HEK293 (cell line): ENCODE data around the gene ABCB4.

ENCODE experiments used
- CTCF ChIA-PET: fragments of 350-600 bp; formaldehyde crosslinking; extraction: SDS; loops from one replicate; lab custom pipeline; 2021; ENCODE audit warnings: antibody characterized with exemption; lab: Yijun Ruan, JAX
- POLR2A ChIA-PET: fragments of 300-600 bp; formaldehyde crosslinking; extraction: SDS; loops from one replicate; lab custom pipeline; 2020; ENCODE audit warnings: antibody characterized with exemption, inconsistent platforms; lab: Yijun Ruan, JAX
- H3K27ac ChIP-seq: fragments of 200-500 bp; sonication (Bioruptor generic); 2 replicates; pipeline ENCODE4 v1.5.1; 2014; ENCODE audit warnings: low read depth, low read length, control low read depth, inconsistent platforms; ENCODE audit errors: extremely low read depth
- H3K36me3 ChIP-seq, 2 experiments: fragments of 200-500 bp in 1 of 2; sonication (Bioruptor generic) in 1 of 2; 1 replicate in 1 of 2; 2 replicates in 1 of 2; pipeline ENCODE4 v1.5.1; 2014 to 2017; ENCODE audit warnings: inconsistent platforms in 2 of 2, low read length in 2 of 2; ENCODE audit not compliant: control insufficient read depth in 2 of 2, insufficient read depth in 1 of 2
- H3K4me1 ChIP-seq: fragments of 200-500 bp; sonication (Bioruptor generic); 2 replicates; pipeline ENCODE4 v1.5.1; 2014; ENCODE audit warnings: mild to moderate bottlenecking, low read length, inconsistent platforms; ENCODE audit not compliant: control insufficient read depth, insufficient read depth
- H3K4me3 ChIP-seq: 2 replicates; pipeline ENCODE4 v1.5.1; 2011; ENCODE audit warnings: low read depth, mild to moderate bottlenecking, control low read depth, low read length, moderate library complexity
- H3K9me3 ChIP-seq: fragments of 200-500 bp; sonication (Bioruptor generic); 2 replicates; pipeline ENCODE4 v1.5.1; 2014; ENCODE audit warnings: low read depth, low read length, inconsistent platforms; ENCODE audit not compliant: control insufficient read depth, insufficient read depth
- KLF7 ChIP-seq: fragments of 450-650 bp; formaldehyde crosslinking; IDR thresholded peaks from 2 replicates; pipeline ENCODE4 v1.5.1; 2016; ENCODE audit warnings: missing biosample characterization, missing genetic modification characterization, borderline replicate concordance
- MYNN ChIP-seq: fragments of 450-650 bp; formaldehyde crosslinking; IDR thresholded peaks from 2 replicates; pipeline ENCODE4 v1.5.1; 2016; ENCODE audit warnings: missing biosample characterization, missing genetic modification characterization, borderline replicate concordance
- PBX3 ChIP-seq: sonication (generic); formaldehyde crosslinking; IDR thresholded peaks from 2 replicates; pipeline ENCODE4 v1.8.1; 2022; ENCODE audit warnings: mild to moderate bottlenecking, moderate library complexity, missing genetic modification reagents
- SCRT1 ChIP-seq: fragments of 450-650 bp; formaldehyde crosslinking; IDR thresholded peaks from 2 replicates; pipeline ENCODE4 v1.5.1; 2016; ENCODE audit warnings: missing biosample characterization, missing genetic modification characterization, borderline replicate concordance
- SETDB1 ChIP-seq: IDR thresholded peaks from one replicate; pipeline ENCODE4 v1.6.1; 2017; ENCODE audit warnings: mild to moderate bottlenecking, low read length, moderate library complexity, mixed read lengths; ENCODE audit not compliant: insufficient read length
- ZBTB6 ChIP-seq: fragments of 450-650 bp; formaldehyde crosslinking; IDR thresholded peaks from 2 replicates; pipeline ENCODE4 v1.5.1; 2017; ENCODE audit warnings: missing biosample characterization, missing genetic modification characterization
- ZFHX2 ChIP-seq: fragments of 450-650 bp; formaldehyde crosslinking; conservative IDR thresholded peaks from 2 replicates; pipeline ENCODE4 v1.5.1; 2016; ENCODE audit warnings: missing biosample characterization, missing genetic modification characterization
- ZNF23 ChIP-seq: fragments of 450-650 bp; formaldehyde crosslinking; IDR thresholded peaks from 2 replicates; pipeline ENCODE4 v1.5.1; 2016; ENCODE audit warnings: missing biosample characterization, missing genetic modification characterization, borderline replicate concordance
- ZNF366 ChIP-seq: fragments of 450-650 bp; formaldehyde crosslinking; conservative IDR thresholded peaks from 2 replicates; pipeline ENCODE4 v1.5.1; 2016; ENCODE audit warnings: missing biosample characterization, missing genetic modification characterization
- ZNF394 ChIP-seq: fragments of 450-650 bp; formaldehyde crosslinking; IDR thresholded peaks from 2 replicates; pipeline ENCODE4 v1.5.1; 2016; ENCODE audit warnings: missing biosample characterization, missing genetic modification characterization, mild to moderate bottlenecking, moderate library complexity, borderline replicate concordance
- ZNF654 ChIP-seq: fragments of 450-650 bp; formaldehyde crosslinking; IDR thresholded peaks from 2 replicates; pipeline ENCODE4 v1.5.1; 2016; ENCODE audit warnings: low read depth, missing biosample characterization, missing genetic modification characterization
- ZNF664 ChIP-seq: fragments of 450-650 bp; formaldehyde crosslinking; IDR thresholded peaks from 2 replicates; pipeline ENCODE4 v1.5.1; 2016; ENCODE audit warnings: missing biosample characterization, missing genetic modification characterization
- TF ChIP-seq, protein P1 (sequence below): fragments of 450-650 bp; formaldehyde crosslinking; IDR thresholded peaks from 2 replicates; pipeline ENCODE4 v1.5.1; 2016; ENCODE audit warnings: missing biosample characterization, missing genetic modification characterization, borderline replicate concordance
- TF ChIP-seq, protein P2 (sequence below): fragments of 450-650 bp; formaldehyde crosslinking; IDR thresholded peaks from 2 replicates; pipeline ENCODE4 v1.5.1; 2016; ENCODE audit warnings: missing biosample characterization, missing genetic modification characterization
- TF ChIP-seq, protein P3 (sequence below): fragments of 450-650 bp; formaldehyde crosslinking; IDR thresholded peaks from 2 replicates; pipeline ENCODE4 v1.5.1; 2016; ENCODE audit warnings: missing biosample characterization, missing genetic modification characterization

Gene ABCB4

GRCh38 chr7:87510411-87510875, 35.0 kb upstream of the ABCB4 start (continued):
- TF ChIP-seq, protein P1, sequence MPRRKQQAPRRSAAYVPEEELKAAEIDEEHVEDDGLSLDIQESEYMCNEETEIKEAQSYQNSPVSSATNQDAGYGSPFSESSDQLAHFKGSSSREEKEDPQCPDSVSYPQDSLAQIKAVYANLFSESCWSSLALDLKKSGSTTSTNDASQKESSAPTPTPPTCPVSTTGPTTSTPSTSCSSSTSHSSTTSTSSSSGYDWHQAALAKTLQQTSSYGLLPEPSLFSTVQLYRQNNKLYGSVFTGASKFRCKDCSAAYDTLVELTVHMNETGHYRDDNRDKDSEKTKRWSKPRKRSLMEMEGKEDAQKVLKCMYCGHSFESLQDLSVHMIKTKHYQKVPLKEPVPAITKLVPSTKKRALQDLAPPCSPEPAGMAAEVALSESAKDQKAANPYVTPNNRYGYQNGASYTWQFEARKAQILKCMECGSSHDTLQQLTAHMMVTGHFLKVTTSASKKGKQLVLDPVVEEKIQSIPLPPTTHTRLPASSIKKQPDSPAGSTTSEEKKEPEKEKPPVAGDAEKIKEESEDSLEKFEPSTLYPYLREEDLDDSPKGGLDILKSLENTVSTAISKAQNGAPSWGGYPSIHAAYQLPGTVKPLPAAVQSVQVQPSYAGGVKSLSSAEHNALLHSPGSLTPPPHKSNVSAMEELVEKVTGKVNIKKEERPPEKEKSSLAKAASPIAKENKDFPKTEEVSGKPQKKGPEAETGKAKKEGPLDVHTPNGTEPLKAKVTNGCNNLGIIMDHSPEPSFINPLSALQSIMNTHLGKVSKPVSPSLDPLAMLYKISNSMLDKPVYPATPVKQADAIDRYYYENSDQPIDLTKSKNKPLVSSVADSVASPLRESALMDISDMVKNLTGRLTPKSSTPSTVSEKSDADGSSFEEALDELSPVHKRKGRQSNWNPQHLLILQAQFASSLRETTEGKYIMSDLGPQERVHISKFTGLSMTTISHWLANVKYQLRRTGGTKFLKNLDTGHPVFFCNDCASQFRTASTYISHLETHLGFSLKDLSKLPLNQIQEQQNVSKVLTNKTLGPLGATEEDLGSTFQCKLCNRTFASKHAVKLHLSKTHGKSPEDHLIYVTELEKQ: no peak
- TF ChIP-seq, all 188 proteins: peak for 0

GRCh38 chr7:87507446-87507845, 32.0 kb upstream of the ABCB4 start:
- ChIA-PET POLR2A (no interaction called here), CTCF (interaction anchor here (0.6 to 1.2 kb wide), 6 partner anchors 13 to 379 kb away, joined by 3 to 6 read pairs (median 3); no protein-coding TSS in a partner anchor)
- Histone ChIP-seq H3K27ac (no peak overlapping the region), H3K4me3 (no peak overlapping the region), H3K36me3 (peaks cover 0 to 9% of the 10 kb centered on the region in 2 experiments; a peak in 1 of 3 replicates), H3K9me3 (no peaks in the 10 kb centered on the region), H3K4me1 (no peaks in the 10 kb centered on the region)
- TF ChIP-seq, protein P2, sequence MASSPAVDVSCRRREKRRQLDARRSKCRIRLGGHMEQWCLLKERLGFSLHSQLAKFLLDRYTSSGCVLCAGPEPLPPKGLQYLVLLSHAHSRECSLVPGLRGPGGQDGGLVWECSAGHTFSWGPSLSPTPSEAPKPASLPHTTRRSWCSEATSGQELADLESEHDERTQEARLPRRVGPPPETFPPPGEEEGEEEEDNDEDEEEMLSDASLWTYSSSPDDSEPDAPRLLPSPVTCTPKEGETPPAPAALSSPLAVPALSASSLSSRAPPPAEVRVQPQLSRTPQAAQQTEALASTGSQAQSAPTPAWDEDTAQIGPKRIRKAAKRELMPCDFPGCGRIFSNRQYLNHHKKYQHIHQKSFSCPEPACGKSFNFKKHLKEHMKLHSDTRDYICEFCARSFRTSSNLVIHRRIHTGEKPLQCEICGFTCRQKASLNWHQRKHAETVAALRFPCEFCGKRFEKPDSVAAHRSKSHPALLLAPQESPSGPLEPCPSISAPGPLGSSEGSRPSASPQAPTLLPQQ (tag by site-specific recombination): no peak
- TF ChIP-seq SETDB1 (no peak), PBX3 (no peak), ZNF23 (tag by site-specific recombination) (no peak), ZNF664 (tag by site-specific recombination) (no peak), ZNF394 (tag by site-specific recombination) (no peak), ZBTB6 (tag by site-specific recombination) (no peak), KLF7 (no peak), MYNN (tag by site-specific recombination) (no peak), ZNF654 (tag by site-specific recombination) (0 out of 2 replicates have a peak, but pooled peaks have one; percentile 7), ZFHX2 (tag by site-specific recombination) (no peak), ZNF366 (tag by site-specific recombination) (no peak), SCRT1 (tag by site-specific recombination) (no peak)
- TF ChIP-seq, protein P3, sequence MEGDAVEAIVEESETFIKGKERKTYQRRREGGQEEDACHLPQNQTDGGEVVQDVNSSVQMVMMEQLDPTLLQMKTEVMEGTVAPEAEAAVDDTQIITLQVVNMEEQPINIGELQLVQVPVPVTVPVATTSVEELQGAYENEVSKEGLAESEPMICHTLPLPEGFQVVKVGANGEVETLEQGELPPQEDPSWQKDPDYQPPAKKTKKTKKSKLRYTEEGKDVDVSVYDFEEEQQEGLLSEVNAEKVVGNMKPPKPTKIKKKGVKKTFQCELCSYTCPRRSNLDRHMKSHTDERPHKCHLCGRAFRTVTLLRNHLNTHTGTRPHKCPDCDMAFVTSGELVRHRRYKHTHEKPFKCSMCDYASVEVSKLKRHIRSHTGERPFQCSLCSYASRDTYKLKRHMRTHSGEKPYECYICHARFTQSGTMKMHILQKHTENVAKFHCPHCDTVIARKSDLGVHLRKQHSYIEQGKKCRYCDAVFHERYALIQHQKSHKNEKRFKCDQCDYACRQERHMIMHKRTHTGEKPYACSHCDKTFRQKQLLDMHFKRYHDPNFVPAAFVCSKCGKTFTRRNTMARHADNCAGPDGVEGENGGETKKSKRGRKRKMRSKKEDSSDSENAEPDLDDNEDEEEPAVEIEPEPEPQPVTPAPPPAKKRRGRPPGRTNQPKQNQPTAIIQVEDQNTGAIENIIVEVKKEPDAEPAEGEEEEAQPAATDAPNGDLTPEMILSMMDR (tag by site-specific recombination): 0 out of 2 replicates have a peak, but pooled peaks have one; percentile 10
